Esophagus squamous epithelium (tissue), 4 donors: ENCODE measurements around the gene WDR1.

Source experiments
- CTCF ChIP-seq, 6 experiments: fragments of 450-650 bp in 4 of 6; fragments of 200-600 bp in 2 of 6; sonication (generic) in 2 of 6; IDR thresholded peaks; one replicate each; pipeline ENCODE4 v1.5.1; 2016 to 2019; ENCODE audit warnings: antibody characterized with exemption in 6 of 6, mild to moderate bottlenecking in 4 of 6, moderate library complexity in 4 of 6
- POLR2A ChIP-seq, 4 donors: fragments of 450-650 bp; IDR thresholded peaks; one replicate each; pipeline ENCODE4 v1.6.1; 2017; ENCODE audit warnings: antibody characterized with exemption in 4 of 4, mild to moderate bottlenecking in 4 of 4, moderate library complexity in 3 of 4

GRCh38 chr4:10124167-10124930 is 7.8 kb upstream of the WDR1 start:
- TF ChIP-seq POLR2A (IDR thresholded peaks at IDR 0.05) (no peak), CTCF (IDR thresholded peaks at IDR 0.05) (no peak)
